IMR-90 (cell line): Measurements from ENCODE around the gene CEP104. TPM values are rescaled to one million over a fixed set of nuclear protein-coding genes. Genes with fewer than 3 reads are reported as not detected.

Source experiments
- ATAC-seq: fragments of 200-7000 bp; cut with Tn5 transposase; 2 replicates; pipeline ENCODE4 v1.9.1; 2020; ENCODE audit warnings: low read depth, mild to moderate bottlenecking, moderate library complexity
- BruUV-seq: library from RNA; stranded (reverse); fragments of 400-500 nt; replicated peaks from 2 replicates; lab custom pipeline; 2021; lab: Mats Ljungman, UMichigan
- CTCF ChIA-PET: fragments of 300-600 bp; formaldehyde crosslinking; extraction: SDS; loops from one replicate; lab custom pipeline; 2021; ENCODE audit warnings: antibody characterized with exemption; lab: Yijun Ruan, JAX
- POLR2A ChIA-PET: fragments of 300-600 bp; sonication (Branson Sonifier 250); formaldehyde crosslinking; loops from one replicate; lab custom pipeline; 2022; ENCODE audit warnings: antibody characterized with exemption; ENCODE audit not compliant: unreplicated experiment; lab: Charles Lee
- DNase-seq: peaks from one replicate; pipeline ENCODE4 v3.0.0; 2013
- H2AFZ ChIP-seq: replicated peaks from 2 replicates; pipeline ENCODE3; 2013; ENCODE audit warnings: low read length, mild to moderate bottlenecking; ENCODE audit not compliant: poor library complexity
- H2AK5ac ChIP-seq: 2 replicates; pipeline ENCODE4 v1.6.1; 2013; ENCODE audit warnings: low read depth, low read length, inconsistent platforms
- H2AK9ac ChIP-seq: replicated peaks from 2 replicates; pipeline ENCODE3; 2013; ENCODE audit warnings: mild to moderate bottlenecking, low read depth, low read length, moderate library complexity; ENCODE audit not compliant: poor library complexity
- H2BK120ac ChIP-seq: 2 replicates; pipeline ENCODE4 v1.6.1; 2013; ENCODE audit warnings: low read depth, low read length, inconsistent platforms
- H2BK15ac ChIP-seq: 3 replicates; pipeline ENCODE4 v1.6.1; 2013; ENCODE audit warnings: low read depth, low read length, inconsistent platforms
- H2BK20ac ChIP-seq: 2 replicates; pipeline ENCODE4 v1.6.1; 2013; ENCODE audit warnings: low read depth, mild to moderate bottlenecking, inconsistent platforms, low read length, moderate library complexity
- H2BK5ac ChIP-seq: 2 replicates; pipeline ENCODE4 v1.6.1; 2013; ENCODE audit warnings: mild to moderate bottlenecking, low read depth, low read length, inconsistent platforms; ENCODE audit not compliant: poor library complexity, severe bottlenecking
- H3K14ac ChIP-seq: replicated peaks from 2 replicates; pipeline ENCODE4 v1.6.1; 2013; ENCODE audit warnings: low read depth, low read length, inconsistent platforms
- H3K18ac ChIP-seq: 2 replicates; pipeline ENCODE4 v1.6.1; 2013; ENCODE audit warnings: low read depth, low read length, control low read depth
- H3K23ac ChIP-seq: 2 replicates; pipeline ENCODE4 v1.6.1; 2013; ENCODE audit warnings: low read depth, low read length, inconsistent platforms
- H3K27ac ChIP-seq: 2 replicates; pipeline ENCODE4 v1.5.1; 2013; ENCODE audit warnings: mild to moderate bottlenecking, control low read depth, low read length; ENCODE audit not compliant: insufficient read depth
- H3K27me3 ChIP-seq: 2 replicates; pipeline ENCODE4 v1.6.1; 2013; ENCODE audit warnings: low read length; ENCODE audit not compliant: control insufficient read depth, insufficient read depth
- H3K36me3 ChIP-seq: 2 replicates; pipeline ENCODE4 v1.6.1; 2013; ENCODE audit warnings: low read length, mixed read lengths; ENCODE audit not compliant: control insufficient read depth, insufficient read depth
- H3K4ac ChIP-seq: 2 replicates; pipeline ENCODE4 v1.6.1; 2013; ENCODE audit warnings: low read depth, low read length, inconsistent platforms
- H3K4me1 ChIP-seq: 2 replicates; pipeline ENCODE4 v1.6.1; 2013; ENCODE audit warnings: low read length, mixed read lengths; ENCODE audit not compliant: control insufficient read depth, insufficient read depth
- H3K4me2 ChIP-seq: 2 replicates; pipeline ENCODE4 v1.6.1; 2013; ENCODE audit warnings: low read depth, mild to moderate bottlenecking, control low read depth, low read length, moderate library complexity
- H3K4me3 ChIP-seq: 2 replicates; pipeline ENCODE4 v1.5.1; 2013; ENCODE audit warnings: low read depth, mild to moderate bottlenecking, control low read depth, low read length, moderate library complexity; ENCODE audit not compliant: insufficient read depth
- H3K56ac ChIP-seq: 2 replicates; pipeline ENCODE4 v1.6.1; 2013; ENCODE audit warnings: low read length, inconsistent platforms; ENCODE audit not compliant: insufficient read depth; ENCODE audit errors: extremely low read depth
- H3K79me1 ChIP-seq, 2 experiments: 2 replicates each; pipeline ENCODE4 v1.6.1; 2013; ENCODE audit warnings: low read length in 2 of 2, inconsistent platforms in 1 of 2, low read depth in 1 of 2
- H3K9ac ChIP-seq: 2 replicates; pipeline ENCODE4 v1.6.1; 2013; ENCODE audit warnings: low read depth, low read length, control low read depth
- H3K9me1 ChIP-seq: 2 replicates; pipeline ENCODE4 v1.6.1; 2013; ENCODE audit warnings: low read length, inconsistent platforms; ENCODE audit not compliant: insufficient read depth
- H3K9me3 ChIP-seq: 2 replicates; pipeline ENCODE4 v1.6.1; 2013; ENCODE audit warnings: low read length; ENCODE audit not compliant: control insufficient read depth, insufficient read depth
- H4K20me1 ChIP-seq: 2 replicates; pipeline ENCODE4 v1.6.1; 2013; ENCODE audit warnings: low read length, inconsistent platforms; ENCODE audit not compliant: insufficient read depth
- H4K5ac ChIP-seq: 2 replicates; pipeline ENCODE4 v1.6.1; 2013; ENCODE audit warnings: mild to moderate bottlenecking, low read depth, low read length, control low read depth
- H4K8ac ChIP-seq, 2 experiments: 2 replicates each; pipeline ENCODE4 v1.6.1; 2013; ENCODE audit warnings: low read depth in 2 of 2, low read length in 2 of 2, control low read depth in 1 of 2, inconsistent platforms in 1 of 2
- H4K91ac ChIP-seq: 2 replicates; pipeline ENCODE4 v1.6.1; 2013; ENCODE audit warnings: low read depth, low read length, inconsistent platforms; ENCODE audit not compliant: insufficient read depth
- CHD1 ChIP-seq: IDR thresholded peaks from 2 replicates; pipeline ENCODE4 v1.6.1; 2012; ENCODE audit warnings: low read depth, low read length, improper control_type of control experiment
- CTCF ChIP-seq: conservative IDR thresholded peaks from 2 replicates; pipeline ENCODE4 v1.5.1; 2012; ENCODE audit warnings: mild to moderate bottlenecking, low read depth, low read length, improper control_type of control experiment
- POLR2A ChIP-seq: IDR thresholded peaks from 2 replicates; pipeline ENCODE4 v1.6.1; 2012; ENCODE audit warnings: mild to moderate bottlenecking, low read depth, low read length
- RAD21 ChIP-seq: IDR thresholded peaks from 2 replicates; pipeline ENCODE4 v1.6.1; 2012; ENCODE audit warnings: low read length, improper control_type of control experiment
- WGBS, 2 experiments: methylation state at CpG; one replicate each; pipeline versions ENCODE4 v1.1.5 to v1.1.7; 2013; ENCODE audit warnings: missing lambda C conversion rate in 2 of 2; ENCODE audit not compliant: insufficient read length in 1 of 2; ENCODE audit errors: extremely low coverage in 2 of 2; 5-methylcytosine and 5-hydroxymethylcytosine counted together
- dilution Hi-C: fragments of 300-500 bp; cut with HindIII; formaldehyde crosslinking; loops from one replicate; pipeline ENCODE4 v1.14.3; 2018; ENCODE audit warnings: low sequenced_read_pairs; ENCODE audit not compliant: unreplicated experiment
- in situ Hi-C: fragments of 300-500 bp; cut with MboI; formaldehyde crosslinking; loops from 3 replicates; pipeline ENCODE4 v1.14.3; 2019; ENCODE audit warnings: low sequenced_read_pairs, inconsistent platforms, mixed read lengths
- intact Hi-C: fragments of 100-400 bp; cut with micrococcal nuclease; formaldehyde crosslinking; loops from 2 replicates; pipeline ENCODE4 v1.10.0; 2022
- polyA plus RNA-seq, 3 experiments: library from polyadenylated mRNA; depleted of rRNA; stranded (reverse); fragments of >200 nt; gene quantifications; 2 replicates each; pipeline ENCODE4 v1.2.3, GENCODE V29; 2012; ENCODE audit warnings: low replicate concordance in 1 of 3
- total RNA-seq: library from RNA; depleted of rRNA; stranded (reverse); fragments of >200 nt; gene quantifications from 2 replicates; pipeline ENCODE4 v1.2.3, GENCODE V29; 2012

The CEP104 gene
- total and polyA plus RNA-seq, 2 of the 4 experiments (the other 2 are of a cell fraction): 14.3 to 17.5 TPM

GRCh38 chr1:3886106-3886670 lies 29.2 kb upstream of the CEP104 start:
- Histone ChIP-seq H3K23ac (no peak overlapping the region), H3K9ac (no peak overlapping the region), H3K27ac (no peak overlapping the region), H2BK5ac (no peak overlapping the region), H3K27me3 (no peaks in the 10 kb centered on the region), H3K79me1 (peaks cover 0 to 5% of the 10 kb centered on the region in 2 experiments; a peak in 3 of 4 replicates), H3K18ac (no peak overlapping the region), H2BK15ac (no peak overlapping the region), H2BK20ac (no peak overlapping the region), H3K56ac (no peak overlapping the region), H3K36me3 (peaks cover 36% of the 10 kb centered on the region), H2AK9ac (no peak overlapping the region), H2BK120ac (no peak overlapping the region), H3K14ac (no peak overlapping the region), H3K9me3 (no peaks in the 10 kb centered on the region), H2AFZ (no peak overlapping the region), H2AK5ac (no peak overlapping the region), H3K9me1 (no peaks in the 10 kb centered on the region; the same call in 1 of the 2 replicates), H3K4ac (no peak overlapping the region), H4K5ac (no peak overlapping the region), H4K20me1 (no peaks in the 10 kb centered on the region), H4K91ac (no peak overlapping the region), H3K4me2 (no peak overlapping the region), H4K8ac (no peak overlapping the region), H3K4me1 (no peaks in the 10 kb centered on the region), H3K4me3 (no peak overlapping the region)
- 91% methylated on average over 6 of the region's 15 CpGs; no CpG with 5 or more reads in 1 of the 2 experiments for WGBS, 2 experiments
- no TSS peak for BruUV-seq
- POLR2A ChIA-PET: no interaction called here
- TF ChIP-seq CTCF (no peak), POLR2A (no peak), CHD1 (no peak), RAD21 (no peak)
- intact Hi-C loops: no loop called here
- CTCF ChIA-PET: interaction anchor here (0.7 kb wide), 1 partner anchor 31 kb away, joined by 4 read pairs; no protein-coding TSS in a partner anchor
- DNase-seq (no peak), ATAC-seq (no peak)
- dilution Hi-C loops: no loop called here
- in situ Hi-C loops: no loop called here
